K562 (cell line): ENCODE results near the gene SLX9. TPM values are rescaled to one million over a fixed set of nuclear protein-coding genes. Genes with fewer than 3 reads are reported as not detected.

Source experiments
- ATAC-seq: fragments of 200-7000 bp; cut with Tn5 transposase; 3 replicates; pipeline ENCODE4 v1.9.1; 2020; ENCODE audit warnings: moderate library complexity
- BruUV-seq: library from RNA; stranded (reverse); fragments of 400-500 nt; replicated peaks from 2 replicates; lab custom pipeline; 2021; lab: Mats Ljungman, UMichigan
- CTCF ChIA-PET: fragments of 300-600 bp; formaldehyde crosslinking; extraction: SDS; loops from one replicate; lab custom pipeline; 2021; ENCODE audit warnings: low intra/inter-chr PET ratio; lab: Yijun Ruan, JAX
- POLR2A ChIA-PET: fragments of 300-600, 350-650 bp; sonication (Branson Sonifier 250); formaldehyde crosslinking; extraction: SDS; loops from one replicate; lab custom pipeline; 2021; ENCODE audit warnings: antibody characterized with exemption, inconsistent platforms; lab: Yijun Ruan, JAX
- DNase-seq, 4 experiments: peaks; one replicate each; pipeline versions ENCODE4 v3.0.0 to v3.0.0-alpha.2; 2011 to 2018; ENCODE audit warnings: low spot score in 3 of 4, mixed read lengths in 3 of 4; ENCODE audit errors: extremely low read depth in 1 of 4
- FAIRE-seq: peaks from 2 replicates; lab custom pipeline; 2011; peaks lifted over from hg19 to GRCh38; lab: Jason Lieb, UNC
- H2AFZ ChIP-seq: 2 replicates; pipeline ENCODE4 v1.6.0; 2011; ENCODE audit warnings: low read depth, low read length, control low read depth, inconsistent platforms
- H3K27ac ChIP-seq: fragments of 200-600 bp; 3 replicates; pipeline ENCODE4 v1.8.0; 2011; ENCODE audit warnings: low read depth, mild to moderate bottlenecking, control low read depth, inconsistent platforms, low read length, moderate library complexity, mixed read lengths; ENCODE audit errors: extremely low read depth
- H3K27me3 ChIP-seq, 2 experiments: fragments of 300-600 bp in 1 of 2; 2 replicates in 1 of 2; 3 replicates in 1 of 2; pipeline versions ENCODE4 v1.6.0 to v1.8.0; 2011; ENCODE audit warnings: inconsistent platforms in 2 of 2, low read length in 2 of 2, mild to moderate bottlenecking in 1 of 2, mixed read lengths in 1 of 2, moderate library complexity in 1 of 2; ENCODE audit not compliant: control insufficient read depth in 2 of 2, insufficient read depth in 2 of 2
- H3K36me3 ChIP-seq: fragments of 300-600 bp; 3 replicates; pipeline ENCODE4 v1.8.0; 2011; ENCODE audit warnings: mild to moderate bottlenecking, low read length, inconsistent platforms; ENCODE audit not compliant: control insufficient read depth, insufficient read depth
- H3K4me1 ChIP-seq, 2 experiments: fragments of 200-600 bp in 1 of 2; replicated peaks in 1 of 2; 2 replicates in 1 of 2; 3 replicates in 1 of 2; pipeline versions ENCODE4 v1.5.1 to v1.8.0; 2011; ENCODE audit warnings: inconsistent platforms in 2 of 2, low read length in 2 of 2, mild to moderate bottlenecking in 1 of 2, mixed read lengths in 1 of 2, moderate library complexity in 1 of 2; ENCODE audit not compliant: control insufficient read depth in 2 of 2, insufficient read depth in 2 of 2
- H3K4me2 ChIP-seq: 2 replicates; pipeline ENCODE4 v1.6.1; 2011; ENCODE audit warnings: low read length, control low read depth, inconsistent platforms, mixed read lengths; ENCODE audit not compliant: insufficient read depth
- H3K4me3 ChIP-seq: fragments of 200-600 bp; sonication (generic), shearing (Covaris generic); 2 replicates; pipeline ENCODE4 v1.5.1; 2016; ENCODE audit warnings: control low read depth, inconsistent platforms
- H3K79me2 ChIP-seq: fragments of 200-600 bp; 3 replicates; pipeline ENCODE4 v1.8.0; 2011; ENCODE audit warnings: low read length, inconsistent platforms; ENCODE audit not compliant: control insufficient read depth, insufficient read depth
- H3K9ac ChIP-seq, 2 experiments: 2 replicates each; pipeline versions ENCODE4 v1.6.0 to v1.6.1; 2011; ENCODE audit warnings: low read depth in 2 of 2, low read length in 2 of 2, control low read depth in 1 of 2, inconsistent platforms in 1 of 2, mild to moderate bottlenecking in 1 of 2, mixed read lengths in 1 of 2; ENCODE audit not compliant: insufficient read depth in 1 of 2
- H3K9me1 ChIP-seq: one replicate; pipeline ENCODE4 v1.6.0; 2011; ENCODE audit warnings: inconsistent platforms, mild to moderate bottlenecking, low read length, moderate library complexity; ENCODE audit not compliant: control insufficient read depth, insufficient read depth
- H3K9me3 ChIP-seq: replicated peaks from 2 replicates; pipeline ENCODE4 v1.5.1; 2011; ENCODE audit warnings: low read depth, low read length, inconsistent platforms; ENCODE audit not compliant: control insufficient read depth, insufficient read depth
- H4K20me1 ChIP-seq: replicated peaks from 2 replicates; pipeline ENCODE4 v1.6.1; 2011; ENCODE audit warnings: low read length, inconsistent platforms, mixed read lengths; ENCODE audit not compliant: control insufficient read depth, insufficient read depth
- IFI16 ChIP-seq: fragments of 250-450 bp; sonication (Bioruptor Pico); IDR thresholded peaks from 2 replicates; pipeline ENCODE4 v2.1.2; 2022; ENCODE audit warnings: mild to moderate bottlenecking, inconsistent platforms
- TFAP4 ChIP-seq: sonication (generic); formaldehyde crosslinking; IDR thresholded peaks from 2 replicates; pipeline ENCODE4 v1.8.0; 2022; ENCODE audit warnings: missing genetic modification reagents, mild to moderate bottlenecking, moderate library complexity, borderline replicate concordance
- WGBS: fragments of 100-300 bp; shearing (Covaris generic); methylation state at CpG from one replicate; pipeline ENCODE4 v1.1.6; 2016; ENCODE audit warnings: low coverage, mixed read lengths; ENCODE audit not compliant: insufficient coverage; ENCODE audit errors: missing lambda C conversion rate; 5-methylcytosine and 5-hydroxymethylcytosine counted together
- in situ Hi-C: fragments of 300-500 bp; cut with MboI; formaldehyde crosslinking; loops from 4 replicates; pipeline ENCODE4 v1.15.0; 2018; ENCODE audit warnings: inconsistent platforms, mixed read lengths
- intact Hi-C: fragments of 100-400 bp; cut with micrococcal nuclease; formaldehyde crosslinking; loops from 2 replicates; pipeline ENCODE4 v1.14.2; 2022
- polyA plus RNA-seq, 8 experiments: library from polyadenylated mRNA; depleted of rRNA in 4 of 8; stranded (reverse) in 5 of 8; unstranded in 3 of 8; fragments of >200 nt; fragmentation: Nextera tagmentation in 2 of 8; fragmentation: Illumina TruSeq in 1 of 8; extraction: Ambion mirVana in 2 of 8; extraction: Trizol in 1 of 8; gene quantifications; 2 replicates each; pipeline versions ENCODE4 v1.2.1 to v1.2.3, GENCODE V29; 2011 to 2014; ENCODE audit warnings: inconsistent platforms in 1 of 8, missing spikeins in 1 of 8
- total RNA-seq, 7 experiments: library from RNA; depleted of rRNA in 6 of 7; stranded (reverse); fragments of >200 nt in 6 of 7; fragmentation: Illumina TruSeq in 2 of 7; extraction: Trizol in 2 of 7; gene quantifications; 2 replicates each; pipeline versions ENCODE4 v1.2.1 to v1.2.3, GENCODE V29; 2011 to 2021; ENCODE audit warnings: low replicate concordance in 1 of 7

Gene SLX9
- total and polyA plus RNA-seq, 9 of the 15 experiments (the other 6 are each of a cell fraction or from before 2014, with no cell fraction given): 1.2 to 75.5 (median 16.5) TPM

- Histone ChIP-seq H3K9me3 (peaks cover 12% of the 10 kb centered on the region), H3K4me2 (no peak overlapping the region), H4K20me1 (peaks cover 6% of the 10 kb centered on the region), H3K9ac (peak overlapping the region in 1 of 2 experiments; percentile 15; a peak in 1 of 4 replicates), H3K27ac (no peak overlapping the region), H3K36me3 (no peaks in the 10 kb centered on the region; the same call in 2 of the 3 replicates), H3K79me2 (no peaks in the 10 kb centered on the region), H2AFZ (no peak overlapping the region), H3K9me1 (no peaks in the 10 kb centered on the region), H3K4me3 (no peak overlapping the region), H3K4me1 (peaks cover 9 to 70% of the 10 kb centered on the region in 2 experiments; a peak in 3 of 5 replicates), H3K27me3 (peaks cover 35 to 78% of the 10 kb centered on the region in 2 experiments)
- no TSS peak for BruUV-seq
- DNase-seq: no peak
- CTCF ChIA-PET: no interaction called here
- intact Hi-C loops: loop anchor here (2.0 kb wide), 1 partner anchor 105 kb away; the partner anchor contains the start of gene UBE2G2
- POLR2A ChIA-PET: interaction anchor here (1.0 kb wide), 2 partner anchors 12 to 88 kb away, joined by 3 to 4 read pairs; partner anchors contain the start of gene SUMO3
- ATAC-seq: no peak
- WGBS: 27% methylated on average over 7 of the region's 7 CpGs
- TF ChIP-seq TFAP4 (CRISPR knock-in tag) (0 out of 2 replicates have a peak, but pooled peaks have one; percentile 30), IFI16 (CRISPR knock-in tag) (no peak)
- no peak for FAIRE-seq
- in situ Hi-C loops: no loop called here
Measured at GRCh38 chr21:44905728-44906090, 34.1 kb upstream of the SLX9 start.
